GM18499 (cell line): ENCODE data around the gene GNLY.

ENCODE experiments used
- ATAC-seq: cut with Tn5 transposase; IDR thresholded peaks from one replicate; pipeline ENCODE4 v1.9.1; 2021; ENCODE audit warnings: moderate number of reproducible peaks; ENCODE audit not compliant: insufficient read depth, unreplicated experiment

GNLY gene

GRCh38 chr2:85723707-85724360, 29.7 kb downstream of the GNLY start:
- ATAC-seq, result no peak

DNA sequence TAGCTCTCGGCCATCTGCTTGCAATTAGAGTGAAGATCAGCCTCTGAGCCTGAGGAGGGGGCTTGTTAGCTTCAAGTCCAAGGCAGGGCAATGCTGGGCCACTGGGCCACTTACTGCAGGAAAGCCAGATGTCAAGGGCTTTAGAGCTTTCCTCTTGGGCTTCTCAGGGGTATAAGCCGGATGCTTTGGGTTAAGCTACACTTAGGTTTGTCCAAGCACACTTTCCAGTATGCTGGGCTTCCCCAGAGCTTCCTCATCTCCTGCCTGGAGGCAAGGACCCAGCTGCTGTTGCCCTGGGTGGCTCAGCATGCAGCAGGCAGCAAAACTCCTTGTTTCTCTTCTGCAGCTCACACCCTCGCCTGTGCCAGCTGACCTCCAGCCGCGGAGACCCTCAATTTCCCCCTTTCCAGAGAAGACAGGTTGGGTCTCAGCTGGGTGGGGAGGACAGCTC, 30.6 kb downstream of the GNLY start:
- ATAC-seq, result no peak

- ATAC-seq, result no peak
Observed at GRCh38 chr2:85725451-85725850, 31.3 kb downstream of the GNLY start.

DNA sequence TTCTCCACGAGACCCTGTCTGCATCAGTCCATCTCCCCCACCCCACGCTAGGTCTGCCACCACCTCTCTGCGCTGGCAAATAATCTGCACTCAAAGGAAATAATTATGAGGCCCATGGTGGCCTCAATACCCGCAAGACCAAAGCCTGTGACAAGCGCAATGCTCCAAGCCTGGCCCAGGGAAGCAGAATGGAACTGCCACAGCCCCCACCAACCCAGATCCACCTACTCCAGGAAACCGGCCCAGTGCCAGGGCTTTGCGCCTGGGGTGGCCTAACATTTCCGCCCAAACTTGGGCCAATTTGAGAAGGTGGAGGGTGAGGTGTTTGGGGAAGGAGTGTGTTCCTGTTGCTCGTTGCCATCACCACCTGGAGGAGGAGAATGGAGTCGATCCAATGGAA, 33.6 kb downstream of the GNLY start:
- no peak for ATAC-seq

GRCh38 chr2:85728342-85728741, 34.2 kb downstream of the GNLY start:
- no peak for ATAC-seq

GRCh38 chr2:85728883-85729824, 35.0 kb downstream of the GNLY start:
- ATAC-seq, result no peak

- no peak for ATAC-seq
Observed at GRCh38 chr2:85729825-85730510, 35.8 kb downstream of the GNLY start.

DNA sequence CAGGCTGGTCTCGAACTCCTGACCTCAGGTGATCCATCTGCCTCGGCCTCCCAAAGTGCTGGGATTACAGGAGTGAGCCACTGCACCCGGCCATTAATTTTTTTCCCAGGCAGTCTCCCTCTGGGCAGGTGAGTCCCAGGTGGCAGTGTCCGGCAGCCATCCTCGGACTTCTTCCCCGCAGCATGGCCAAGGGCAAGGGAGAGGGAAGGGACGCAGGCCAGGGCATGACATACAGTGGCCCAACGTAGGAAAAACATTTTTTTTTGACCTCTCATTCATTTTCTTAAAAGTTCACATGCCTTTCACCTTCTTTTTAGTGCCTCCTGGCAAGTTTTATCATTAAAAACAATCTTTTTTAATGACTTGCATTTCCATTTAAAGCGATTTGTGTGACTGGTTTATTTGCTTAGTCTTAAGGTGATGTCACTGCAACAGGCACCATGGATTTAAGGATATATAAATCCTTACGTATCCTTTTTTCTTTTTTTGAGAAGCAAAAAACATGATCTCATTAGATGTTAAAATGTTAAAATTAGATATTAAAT, 36.6 kb downstream of the GNLY start:
- no peak for ATAC-seq

- no peak for ATAC-seq
Observed at GRCh38 chr2:85731606-85732005, 37.4 kb downstream of the GNLY start.

- ATAC-seq, result no peak
Observed at GRCh38 chr2:85732467-85733120, 38.4 kb downstream of the GNLY start.

DNA sequence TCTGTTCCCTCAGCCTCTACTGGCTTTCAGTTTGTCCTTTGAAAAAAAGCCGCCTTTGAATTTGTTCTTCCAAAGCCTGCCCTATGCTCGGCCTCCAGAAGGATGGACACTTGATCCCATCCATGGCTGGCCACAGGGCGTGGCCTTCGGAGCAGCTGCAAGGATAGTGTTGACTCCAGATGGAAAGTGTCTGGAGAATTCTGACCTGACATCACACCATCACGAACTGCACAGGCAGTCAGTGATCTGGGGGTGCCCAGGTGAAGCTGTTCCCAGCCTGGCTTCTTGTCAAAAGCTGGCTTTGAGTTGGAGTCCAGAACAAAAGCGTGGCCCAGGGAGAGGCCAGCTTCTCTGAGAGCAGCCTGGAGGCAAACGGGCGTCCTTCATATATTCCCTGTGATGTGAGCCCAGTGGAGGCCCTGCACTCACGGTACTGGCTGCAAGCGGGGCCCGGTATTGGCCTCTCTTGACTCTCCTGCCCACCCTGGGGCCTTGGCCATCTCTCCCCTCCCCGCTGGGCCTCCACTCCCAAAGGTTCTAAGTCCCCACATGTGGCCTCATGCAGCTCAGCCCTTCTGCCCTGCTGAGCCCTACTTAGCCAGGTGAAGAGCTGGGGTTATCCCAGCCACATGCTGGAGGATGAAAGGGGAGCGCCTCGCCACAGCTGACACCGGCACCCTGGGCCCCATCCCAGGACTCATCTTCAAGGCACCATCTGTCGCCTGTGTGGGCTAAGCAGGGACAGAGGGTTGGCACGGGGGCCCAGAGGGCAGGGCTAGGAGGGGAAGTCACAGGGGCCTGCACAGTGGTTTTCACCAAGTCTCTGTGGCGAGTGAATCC, 39.2 kb downstream of the GNLY start:
- ATAC-seq, result no peak

GRCh38 chr2:85734015-85734414, 39.9 kb downstream of the GNLY start:
- no peak for ATAC-seq

- no peak for ATAC-seq
Observed at GRCh38 chr2:85734942-85735608, 40.9 kb downstream of the GNLY start.

DNA sequence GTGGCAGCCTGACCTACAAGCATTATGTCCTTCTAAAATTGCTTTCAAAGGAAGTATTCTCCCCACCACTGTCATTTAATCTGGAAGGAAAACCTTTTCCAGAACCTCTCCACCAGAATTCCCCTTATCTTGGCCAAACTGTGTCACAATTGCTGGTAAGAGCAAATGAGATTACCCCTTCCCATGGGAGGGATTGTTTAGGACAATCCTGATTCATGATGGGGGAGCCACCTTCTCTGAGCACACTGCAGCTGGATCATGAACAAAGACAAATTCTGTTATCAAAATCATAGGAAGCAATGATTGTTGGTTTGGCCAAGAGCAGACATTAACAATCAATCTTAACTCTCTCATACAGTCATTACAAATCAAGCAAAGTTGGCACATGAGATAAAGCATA, 41.5 kb downstream of the GNLY start:
- no peak for ATAC-seq

DNA sequence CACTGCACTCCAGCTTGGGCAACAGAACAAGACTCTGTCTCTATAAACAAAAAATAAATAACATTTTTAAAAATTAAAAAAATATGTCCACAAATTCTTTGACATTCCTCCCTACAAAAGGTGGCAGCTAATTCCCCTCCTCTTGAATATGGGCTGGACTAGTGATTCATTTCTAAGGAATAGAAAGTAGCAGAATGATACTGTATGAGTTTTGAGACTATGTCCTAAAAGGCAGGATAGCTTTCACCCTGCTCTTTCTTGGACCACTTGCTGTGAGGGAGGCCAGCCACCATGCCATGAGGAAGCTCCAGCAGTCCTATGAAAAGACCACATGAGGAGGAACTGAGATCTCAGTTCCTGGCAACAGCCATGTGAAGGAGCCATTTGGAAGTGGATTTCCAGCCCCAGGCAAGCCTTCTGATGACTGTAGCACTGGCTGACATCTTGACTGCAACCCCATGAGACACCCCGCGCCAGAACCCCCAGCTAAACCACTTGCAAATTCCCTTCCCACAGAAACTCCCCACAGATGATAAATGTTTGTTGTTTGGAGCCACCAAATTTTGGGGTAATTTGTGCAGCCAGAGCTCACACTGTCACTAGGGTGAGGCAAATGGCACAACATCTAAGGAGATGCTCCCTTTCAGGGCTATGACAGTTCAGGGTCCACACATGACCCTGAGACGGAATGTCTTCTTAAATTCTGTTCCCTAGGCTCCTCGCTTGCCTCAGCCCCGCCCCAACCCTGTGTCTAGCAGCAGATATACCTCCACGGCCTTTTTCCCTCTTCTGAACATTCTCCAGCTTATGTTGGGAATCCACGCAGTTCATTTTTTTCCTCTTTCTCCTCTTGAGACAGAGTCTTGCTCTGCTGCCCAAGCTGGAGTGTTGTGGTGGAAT, 42.5 kb downstream of the GNLY start:
- no peak for ATAC-seq

GRCh38 chr2:85737481-85737880, 43.3 kb downstream of the GNLY start:
- ATAC-seq, result no peak

DNA sequence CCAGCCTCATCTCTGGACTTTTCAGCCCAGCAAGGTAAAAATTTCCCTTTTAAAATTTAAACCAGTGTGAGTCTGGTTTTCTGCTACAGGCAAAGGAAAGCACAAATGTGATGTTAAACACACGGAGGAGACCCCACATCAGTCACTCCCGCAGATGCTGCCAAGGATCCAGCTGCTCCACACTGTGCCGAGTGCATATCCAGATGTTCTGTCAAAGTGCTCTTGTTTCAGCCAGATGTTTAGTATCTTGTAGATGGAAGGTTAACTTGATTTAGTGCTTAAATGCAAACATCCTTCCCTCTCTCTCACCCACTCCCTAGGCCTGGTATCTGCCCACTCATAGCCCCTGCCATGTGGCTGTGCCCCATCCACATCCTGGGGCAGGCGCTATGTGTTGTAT, 43.8 kb downstream of the GNLY start:
- ATAC-seq, result no peak

DNA sequence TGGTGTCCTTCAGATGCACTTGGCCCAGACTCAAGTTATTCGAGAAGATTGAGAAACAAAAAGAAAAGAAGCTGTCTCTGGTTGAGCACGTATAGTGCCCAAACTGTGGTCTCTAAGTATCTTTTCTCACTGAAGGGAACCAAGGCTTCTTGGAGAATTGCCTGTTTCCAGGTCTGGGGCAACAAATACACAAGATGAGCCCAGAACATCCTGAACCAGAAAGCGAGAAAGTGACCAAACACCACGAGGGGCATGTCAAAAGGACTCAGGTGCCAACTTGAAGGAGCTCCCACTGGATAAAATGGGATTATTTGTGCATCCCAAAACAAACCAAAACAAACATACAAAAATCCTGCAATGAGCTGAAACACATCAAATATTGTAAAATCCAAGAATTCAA, 46.0 kb downstream of the GNLY start:
- ATAC-seq, result no peak
